Pancreas (tissue), 10 donors: ENCODE measurements around the gene SHCBP1L. TPM values are rescaled to one million over a fixed set of nuclear protein-coding genes. Genes with fewer than 3 reads are reported as not detected.

Experiments used
- ATAC-seq, 4 donors: fragments of 200-7000 bp; cut with Tn5 transposase; one replicate each; pipeline versions ENCODE4 v1.8.0 to v1.9.1; 2020; ENCODE audit warnings: mild to moderate bottlenecking in 4 of 4, moderate library complexity in 4 of 4
- DNase-seq, 6 donors: peaks; one replicate each; pipeline ENCODE4 v3.0.0-alpha.2; 2020
- FAIRE-seq: peaks from 2 replicates; lab custom pipeline; 2012; peaks lifted over from hg19 to GRCh38; lab: Jason Lieb, UNC
- H3K27ac ChIP-seq, 4 donors: fragments of 200-600 bp; sonication (generic); 1 replicate in 3 of 4; 2 replicates in 1 of 4; pipeline versions ENCODE4 v1.5.0 to v1.8.0; 2020
- H3K27me3 ChIP-seq, 4 donors: fragments of 200-600 bp; one replicate each; pipeline ENCODE4 v1.8.0; 2021
- H3K36me3 ChIP-seq, 3 donors: fragments of 200-600 bp; sonication (generic) in 1 of 3; one replicate each; pipeline versions ENCODE4 v1.5.0 to v1.8.0; 2020 to 2021
- H3K4me1 ChIP-seq, 3 donors: fragments of 200-600 bp; one replicate each; pipeline ENCODE4 v1.8.0; 2021
- H3K4me3 ChIP-seq, 4 donors: fragments of 200-600 bp; sonication (generic) in 2 of 4; one replicate each; pipeline versions ENCODE4 v1.5.0 to v1.8.0; 2020 to 2021
- H3K9me3 ChIP-seq, 4 donors: fragments of 200-600 bp; one replicate each; pipeline ENCODE4 v1.8.0; 2021
- WGBS, 2 donors: extraction: QIAGEN DNeasy Blood & Tissue Kit; methylation state at CpG; one replicate each; pipeline ENCODE4 v1.1.7; 2013; 5-methylcytosine and 5-hydroxymethylcytosine counted together
- intact Hi-C, 3 donors: fragments of 100-400 bp; cut with DNase I; formaldehyde crosslinking; loops; one replicate each; pipeline versions ENCODE4 v1.11.1 to v1.14.2; 2022
- polyA plus RNA-seq, 2 donors: library from polyadenylated mRNA; stranded (reverse); fragments of 200-250 nt; gene quantifications; one replicate each; pipeline ENCODE4 v1.2.3, GENCODE V29; 2013
- total RNA-seq, 6 donors: library from RNA; stranded (reverse); fragmentation: NEBNext Ultra II Directional in 4 of 6; extraction: Animal tissue kit (Norgen Biotek cat#: 25700) in 4 of 6; gene quantifications; one replicate each; pipeline versions ENCODE4 v1.2.1 to v1.2.4, GENCODE V29; 2021 to 2023
- TF ChIP-seq, protein P1 (sequence below), 4 donors: fragments of 200-600 bp; sonication (generic) in 3 of 4; IDR thresholded peaks; one replicate each; pipeline versions ENCODE4 v1.5.0 to v1.8.0; 2021; ENCODE audit warnings: antibody characterized with exemption in 4 of 4
- donor health status: healthy with polysubstance abuse.
- donor health status: DM: no; HTN: no; CAD: no; lungs with moderate emphysema.
- donor health status: DM: no; HTN: no; CAD: no.
- donor health status: control.
- donor health status: control.
- donor health status: Bipolar disorder and iron deficiency.
- donor health status: DM: yes; HTN: yes; CAD: no.
- donor health status: DM: no; HTN: no; CAD: no.
- donor health status: DM: no; HTN: no; CAD: no.
- donor health status: DM: yes; HTN: yes; CAD: no.

Gene SHCBP1L
- total and polyA plus RNA-seq, 8 donors: not detected

DNA sequence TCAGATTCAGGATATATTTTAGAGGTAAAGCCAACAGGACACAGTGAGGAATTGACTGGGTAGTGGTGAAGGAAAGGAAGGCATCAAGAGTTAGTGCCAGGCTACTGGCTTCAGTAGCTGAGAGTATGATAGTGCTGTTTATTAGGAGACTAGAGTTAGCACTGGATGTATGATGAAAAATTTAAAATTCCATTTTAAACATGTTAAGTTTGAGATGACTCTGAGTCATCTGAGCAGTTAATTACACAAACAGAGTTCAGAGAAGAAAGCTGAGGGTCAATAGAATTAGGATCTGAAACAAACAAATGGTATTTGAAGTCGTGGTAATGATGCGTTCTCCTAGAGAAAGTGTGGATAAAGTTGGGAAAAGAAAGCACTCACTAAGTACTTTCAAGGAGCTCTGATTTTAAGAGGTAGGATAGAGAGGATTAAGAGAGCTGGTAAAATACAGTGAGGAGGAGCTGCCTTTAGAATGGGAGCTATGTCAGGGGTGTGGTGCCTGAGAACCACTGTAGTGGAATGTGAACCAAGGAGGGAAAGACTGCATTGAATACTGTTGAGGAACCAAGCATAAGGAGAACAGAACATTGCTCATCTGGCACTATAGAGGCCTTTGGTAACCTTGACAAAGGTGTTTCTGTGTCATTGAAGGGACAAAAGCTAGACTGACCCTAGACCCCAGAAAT is 21.7 kb upstream of the SHCBP1L start:
- H3K9me3 ChIP-seq: no peaks in the 10 kb centered on the region
- no peak for DNase-seq
- no peaks in the 10 kb centered on the region for H3K36me3 ChIP-seq
- 74 to 80% methylated on average over 2 of the region's 2 CpGs for WGBS, 2 donors
- ATAC-seq: no peak
- no peaks in the 10 kb centered on the region for H3K27me3 ChIP-seq
- H3K4me1 ChIP-seq: no peaks in the 10 kb centered on the region
- TF ChIP-seq, protein P1, sequence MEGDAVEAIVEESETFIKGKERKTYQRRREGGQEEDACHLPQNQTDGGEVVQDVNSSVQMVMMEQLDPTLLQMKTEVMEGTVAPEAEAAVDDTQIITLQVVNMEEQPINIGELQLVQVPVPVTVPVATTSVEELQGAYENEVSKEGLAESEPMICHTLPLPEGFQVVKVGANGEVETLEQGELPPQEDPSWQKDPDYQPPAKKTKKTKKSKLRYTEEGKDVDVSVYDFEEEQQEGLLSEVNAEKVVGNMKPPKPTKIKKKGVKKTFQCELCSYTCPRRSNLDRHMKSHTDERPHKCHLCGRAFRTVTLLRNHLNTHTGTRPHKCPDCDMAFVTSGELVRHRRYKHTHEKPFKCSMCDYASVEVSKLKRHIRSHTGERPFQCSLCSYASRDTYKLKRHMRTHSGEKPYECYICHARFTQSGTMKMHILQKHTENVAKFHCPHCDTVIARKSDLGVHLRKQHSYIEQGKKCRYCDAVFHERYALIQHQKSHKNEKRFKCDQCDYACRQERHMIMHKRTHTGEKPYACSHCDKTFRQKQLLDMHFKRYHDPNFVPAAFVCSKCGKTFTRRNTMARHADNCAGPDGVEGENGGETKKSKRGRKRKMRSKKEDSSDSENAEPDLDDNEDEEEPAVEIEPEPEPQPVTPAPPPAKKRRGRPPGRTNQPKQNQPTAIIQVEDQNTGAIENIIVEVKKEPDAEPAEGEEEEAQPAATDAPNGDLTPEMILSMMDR (IDR thresholded peaks at IDR 0.05): no peak
- intact Hi-C loops: no loop called here
- no peak for FAIRE-seq
- no peak overlapping the region for H3K27ac ChIP-seq
- no peak overlapping the region for H3K4me3 ChIP-seq

DNA sequence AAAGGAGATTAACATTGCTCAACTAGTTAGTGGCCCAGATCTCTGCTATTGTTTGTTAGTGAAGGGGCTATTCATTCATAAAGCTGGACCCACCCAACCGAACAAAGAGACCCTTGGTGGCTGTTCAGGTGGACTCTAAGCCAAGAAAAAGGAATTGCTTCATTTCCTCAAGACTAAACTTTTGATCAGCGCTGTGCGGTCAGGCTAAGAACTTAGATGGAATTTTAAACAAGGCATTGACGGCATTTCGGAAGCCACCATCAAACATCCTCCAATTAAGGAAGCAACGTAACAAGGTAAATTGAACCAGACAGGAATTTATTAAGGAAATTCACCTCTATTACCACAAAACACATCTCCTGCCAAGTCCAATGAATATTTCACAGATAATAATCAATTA is 19.9 kb upstream of the SHCBP1L start:
- TF ChIP-seq, protein P1 (IDR thresholded peaks at IDR 0.05): no peak
- DNase-seq: no peak
- no peak overlapping the region for H3K27ac ChIP-seq
- H3K4me1 ChIP-seq: peaks cover 0 to 5% (median 4%) of the 10 kb centered on the region in 3 donors
- no peak overlapping the region for H3K4me3 ChIP-seq
- WGBS, 2 donors: 70 to 81% methylated on average over 6 of the region's 6 CpGs
- intact Hi-C loops: no loop called here
- no peak for ATAC-seq
- H3K27me3 ChIP-seq: no peaks in the 10 kb centered on the region
- no peaks in the 10 kb centered on the region for H3K9me3 ChIP-seq
- H3K36me3 ChIP-seq: no peaks in the 10 kb centered on the region
- no peak for FAIRE-seq

DNA sequence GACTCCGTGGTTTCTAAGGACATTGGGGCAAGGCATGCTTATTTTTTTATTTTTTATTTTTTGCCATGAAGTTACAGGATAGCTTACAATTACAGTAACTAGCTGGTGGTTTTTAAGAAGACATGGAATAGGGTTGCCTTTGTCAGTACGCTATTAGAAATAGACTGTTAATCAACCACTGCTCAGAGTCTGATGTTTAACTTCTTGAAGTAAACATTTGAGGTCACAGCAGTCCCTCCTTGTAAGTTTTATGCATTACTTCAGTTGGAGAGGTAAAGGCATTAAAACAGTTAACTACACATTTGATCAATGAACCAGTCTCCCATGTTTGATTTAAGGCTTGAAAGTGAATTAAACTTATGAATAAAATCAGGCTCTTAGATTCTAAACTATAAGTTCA is 19.3 kb upstream of the SHCBP1L start:
- DNase-seq (no peak), FAIRE-seq (no peak), ATAC-seq (no peak)
- H3K27me3 ChIP-seq: no peaks in the 10 kb centered on the region
- no peak overlapping the region for H3K4me3 ChIP-seq
- TF ChIP-seq, protein P1 (IDR thresholded peaks at IDR 0.05): no peak
- H3K9me3 ChIP-seq: no peaks in the 10 kb centered on the region
- H3K4me1 ChIP-seq: peaks cover 0 to 5% (median 4%) of the 10 kb centered on the region in 3 donors
- H3K36me3 ChIP-seq: no peaks in the 10 kb centered on the region
- intact Hi-C loops: no loop called here
- 56 to 70% methylated on average over 2 of the region's 2 CpGs for WGBS, 2 donors
- no peak overlapping the region for H3K27ac ChIP-seq

DNA sequence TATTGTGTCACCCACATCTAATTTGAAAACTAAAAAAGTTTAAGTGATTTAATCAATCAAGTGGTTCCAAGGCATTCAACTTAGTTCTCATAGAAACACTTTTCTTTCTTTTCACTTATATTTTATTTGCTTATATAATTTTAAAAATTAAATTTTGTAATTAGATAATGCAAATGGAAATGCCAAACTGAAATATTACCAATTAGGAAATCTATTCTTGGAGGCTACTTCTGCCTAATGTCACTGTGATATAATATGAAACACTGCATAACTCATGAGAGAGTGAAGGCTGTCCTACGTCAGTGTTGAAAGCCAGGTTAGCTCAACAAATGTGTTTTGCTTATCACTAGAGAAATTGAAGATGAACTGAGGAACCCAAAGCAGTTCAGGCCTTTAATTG is 18.3 kb upstream of the SHCBP1L start:
- H3K36me3 ChIP-seq: no peaks in the 10 kb centered on the region
- intact Hi-C loops: no loop called here
- H3K9me3 ChIP-seq: no peaks in the 10 kb centered on the region
- H3K27ac ChIP-seq: no peak overlapping the region
- TF ChIP-seq, protein P1 (IDR thresholded peaks at IDR 0.05): no peak
- FAIRE-seq (no peak), DNase-seq (no peak), ATAC-seq (no peak)
- peaks cover 0 to 5% (median 4%) of the 10 kb centered on the region in 3 donors for H3K4me1 ChIP-seq
- no peak overlapping the region for H3K4me3 ChIP-seq
- no peaks in the 10 kb centered on the region for H3K27me3 ChIP-seq
- WGBS, 2 donors: 86 to 91% methylated on average over 1 of the region's 1 CpG
